Naive thymus-derived CD4-positive, alpha-beta T cell (primary cell): ENCODE measurements around the gene FGD4. TPM values are rescaled to one million over a fixed set of nuclear protein-coding genes. Genes with fewer than 3 reads are reported as not detected.

Experiments used
- ATAC-seq: fragments of 150-1000 bp; cut with Tn5 transposase; 2 replicates; pipeline ENCODE4 v1.10.0; 2021; ENCODE audit warnings: mild to moderate bottlenecking, moderate library complexity
- CTCF ChIA-PET: fragments of 350-600 bp; sonication (Branson Sonifier 250); formaldehyde crosslinking; loops from one replicate; lab custom pipeline; 2021; ENCODE audit warnings: antibody characterized with exemption; lab: Charles Lee
- POLR2A ChIA-PET: fragments of 350-600 bp; sonication (Branson Sonifier 250); formaldehyde crosslinking; loops from one replicate; lab custom pipeline; 2021; ENCODE audit warnings: antibody characterized with exemption, inconsistent platforms; lab: Charles Lee
- DNase-seq, 9 donors: peaks; one replicate each; pipeline versions ENCODE4 v3.0.0 to v3.0.0-alpha.2; 2020 to 2022; ENCODE audit warnings: mixed read lengths in 1 of 9
- H3K27ac ChIP-seq: one replicate; pipeline ENCODE4 v1.7.0; 2013; ENCODE audit warnings: mild to moderate bottlenecking, low read depth, low read length, moderate library complexity
- H3K27me3 ChIP-seq, 2 donors: one replicate each; pipeline ENCODE4 v1.7.0; 2013; ENCODE audit warnings: low read length in 2 of 2, mild to moderate bottlenecking in 2 of 2, moderate library complexity in 2 of 2; ENCODE audit not compliant: control insufficient read depth in 2 of 2, insufficient read depth in 2 of 2
- H3K36me3 ChIP-seq, 3 experiments: 1 replicate in 2 of 3; 2 replicates in 1 of 3; pipeline ENCODE4 v1.7.0; 2013; ENCODE audit warnings: low read length in 3 of 3, mild to moderate bottlenecking in 3 of 3, moderate library complexity in 1 of 3; ENCODE audit not compliant: insufficient read depth in 3 of 3, control insufficient read depth in 2 of 3
- H3K4me1 ChIP-seq, 2 donors: one replicate each; pipeline ENCODE4 v1.7.0; 2013; ENCODE audit warnings: low read length in 2 of 2, mild to moderate bottlenecking in 2 of 2, moderate library complexity in 1 of 2; ENCODE audit not compliant: control insufficient read depth in 2 of 2, insufficient read depth in 2 of 2
- H3K4me3 ChIP-seq: 2 replicates; pipeline ENCODE4 v1.7.0; 2013; ENCODE audit warnings: mild to moderate bottlenecking, low read length
- H3K9me3 ChIP-seq, 3 experiments: 1 replicate in 2 of 3; 2 replicates in 1 of 3; pipeline ENCODE4 v1.7.0; 2013; ENCODE audit warnings: low read length in 3 of 3; ENCODE audit not compliant: control insufficient read depth in 2 of 3
- H3K27ac Mint-ChIP-seq, 9 donors: one replicate each; pipeline ENCODE4 v1.8.0; 2020 to 2022; ENCODE audit warnings: mixed read lengths in 9 of 9, mild to moderate bottlenecking in 8 of 9, moderate library complexity in 5 of 9, inconsistent platforms in 2 of 9
- H3K27me3 Mint-ChIP-seq, 5 donors: one replicate each; pipeline ENCODE4 v1.8.0; 2021 to 2022; ENCODE audit warnings: mixed read lengths in 5 of 5, mild to moderate bottlenecking in 1 of 5
- H3K36me3 Mint-ChIP-seq, 5 donors: one replicate each; pipeline ENCODE4 v1.8.0; 2020 to 2022; ENCODE audit warnings: mixed read lengths in 5 of 5, mild to moderate bottlenecking in 3 of 5, inconsistent platforms in 1 of 5
- H3K4me1 Mint-ChIP-seq, 7 donors: one replicate each; pipeline ENCODE4 v1.8.0; 2020 to 2022; ENCODE audit warnings: mixed read lengths in 7 of 7, mild to moderate bottlenecking in 3 of 7, inconsistent platforms in 1 of 7
- H3K4me3 Mint-ChIP-seq, 10 donors: one replicate each; pipeline ENCODE4 v1.8.0; 2020 to 2022; ENCODE audit warnings: mild to moderate bottlenecking in 10 of 10, mixed read lengths in 10 of 10, moderate library complexity in 6 of 10, inconsistent platforms in 2 of 10
- H3K9me3 Mint-ChIP-seq, 11 donors: one replicate each; pipeline ENCODE4 v1.8.0; 2020 to 2022; ENCODE audit warnings: mixed read lengths in 11 of 11, mild to moderate bottlenecking in 4 of 11, inconsistent platforms in 1 of 11, moderate library complexity in 1 of 11
- intact Hi-C, 2 donors: fragments of 100-400 bp; cut with micrococcal nuclease; formaldehyde crosslinking; loops; one replicate each; pipeline ENCODE4 v1.15.1; 2023
- polyA plus RNA-seq, 2 donors: library from polyadenylated mRNA; unstranded; fragments of 300-500 nt; fragmentation: Illumina TruSeq; gene quantifications; one replicate each; pipeline ENCODE4 v1.2.3, GENCODE V29; 2021
- total RNA-seq, 6 experiments: library from RNA in 5 of 6; stranded (reverse) in 5 of 6; gene quantifications; 1 replicate in 5 of 6; 2 replicates in 1 of 6; pipeline ENCODE4 v1.2.3 and lab custom pipeline; 2021 to 2026

Gene FGD4
- total and polyA plus RNA-seq, 7 experiments from 2014 or later = 0.12 to 13.7 (median 0.50) TPM; not detected in 1

DNA sequence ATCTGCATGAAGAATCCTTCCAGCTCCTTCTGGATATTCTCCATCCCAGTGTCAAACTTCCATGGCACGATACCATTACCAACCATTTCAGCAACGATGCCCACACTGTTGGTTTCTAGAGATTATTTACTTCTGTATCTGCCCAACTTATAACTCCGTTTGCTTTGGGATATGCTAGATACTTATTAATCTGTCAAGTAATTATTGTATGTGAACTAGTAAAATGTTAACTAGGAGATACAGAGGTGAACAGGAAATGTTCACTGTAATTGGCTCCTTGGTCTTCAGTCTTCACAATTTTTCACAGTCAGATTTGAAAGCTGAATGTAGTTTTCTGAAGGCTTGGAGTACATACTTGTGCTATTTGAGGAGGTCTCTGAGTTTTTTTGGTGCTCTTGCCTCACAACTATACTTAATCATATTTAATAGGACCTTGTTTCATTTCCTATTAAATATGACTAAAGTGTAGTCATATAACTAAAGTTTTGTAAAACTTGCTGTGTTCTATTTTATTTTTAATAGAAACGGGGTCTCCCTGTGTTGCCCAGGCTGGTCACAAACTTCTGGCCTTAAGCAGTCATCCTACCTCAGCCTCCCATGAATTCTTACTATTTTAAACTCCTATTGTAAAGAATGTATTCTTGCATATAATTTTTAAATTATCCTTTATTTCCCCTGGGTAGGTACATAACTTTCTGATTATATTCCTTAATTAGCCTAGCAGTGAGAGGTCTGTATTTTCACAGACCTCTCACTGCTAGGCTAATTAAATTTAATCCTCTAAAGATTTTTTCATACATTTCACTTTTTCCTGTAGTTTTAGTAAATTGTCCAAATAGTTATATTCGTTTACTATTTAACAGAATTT lies 79.7 kb downstream of the FGD4 start:
- H3K4me3 ChIP-seq = no peak overlapping the region
- no peaks in the 10 kb centered on the region for H3K9me3 ChIP-seq
- Mint-ChIP-seq H3K27ac (no peak overlapping the region), H3K27me3 (peaks cover 4 to 19% (median 7%) of the 10 kb centered on the region in 5 donors), H3K4me1 (peaks cover 0 to 6% (median 0%) of the 10 kb centered on the region in 7 donors), H3K4me3 (no peak overlapping the region), H3K36me3 (no peaks in the 10 kb centered on the region), H3K9me3 (no peaks in the 10 kb centered on the region)
- no peaks in the 10 kb centered on the region for H3K4me1 ChIP-seq
- POLR2A ChIA-PET = no interaction called here
- ATAC-seq = no peak
- H3K36me3 ChIP-seq = no peaks in the 10 kb centered on the region
- intact Hi-C loops = no loop called here
- CTCF ChIA-PET = no interaction called here
- no peak for DNase-seq
- H3K27me3 ChIP-seq = no peaks in the 10 kb centered on the region
- no peak overlapping the region for H3K27ac ChIP-seq

DNA sequence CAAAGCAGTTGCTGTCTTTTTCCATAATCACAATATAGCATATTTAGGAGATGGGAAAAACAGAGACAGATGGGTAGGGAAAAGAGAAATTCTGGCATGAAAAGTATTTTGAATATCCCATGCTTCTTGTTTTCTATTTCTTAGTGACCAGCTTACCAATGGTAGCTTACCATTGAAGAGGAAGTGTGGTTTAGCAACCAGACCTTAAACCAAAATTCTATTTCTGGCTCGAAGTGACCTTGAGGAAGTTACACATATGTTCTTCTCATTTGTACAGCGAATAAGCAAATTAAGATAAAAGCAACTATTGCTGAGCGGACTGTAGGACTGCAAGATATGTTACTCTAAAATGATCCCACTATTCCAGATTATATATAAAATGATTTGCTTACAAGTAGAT lies 82.9 kb downstream of the FGD4 start:
- Mint-ChIP-seq H3K27ac (no peak overlapping the region), H3K27me3 (peaks cover 0 to 16% (median 4%) of the 10 kb centered on the region in 5 donors), H3K36me3 (no peaks in the 10 kb centered on the region), H3K4me1 (peaks cover 0 to 6% (median 0%) of the 10 kb centered on the region in 7 donors), H3K4me3 (no peak overlapping the region), H3K9me3 (no peaks in the 10 kb centered on the region)
- Histone ChIP-seq H3K27me3 (no peaks in the 10 kb centered on the region), H3K27ac (no peak overlapping the region), H3K4me1 (no peaks in the 10 kb centered on the region), H3K9me3 (no peaks in the 10 kb centered on the region), H3K4me3 (no peak overlapping the region), H3K36me3 (no peaks in the 10 kb centered on the region)
- DNase-seq (no peak), ATAC-seq (peak; percentile 34)
- CTCF ChIA-PET = no interaction called here
- intact Hi-C loops = no loop called here
- POLR2A ChIA-PET = no interaction called here

DNA sequence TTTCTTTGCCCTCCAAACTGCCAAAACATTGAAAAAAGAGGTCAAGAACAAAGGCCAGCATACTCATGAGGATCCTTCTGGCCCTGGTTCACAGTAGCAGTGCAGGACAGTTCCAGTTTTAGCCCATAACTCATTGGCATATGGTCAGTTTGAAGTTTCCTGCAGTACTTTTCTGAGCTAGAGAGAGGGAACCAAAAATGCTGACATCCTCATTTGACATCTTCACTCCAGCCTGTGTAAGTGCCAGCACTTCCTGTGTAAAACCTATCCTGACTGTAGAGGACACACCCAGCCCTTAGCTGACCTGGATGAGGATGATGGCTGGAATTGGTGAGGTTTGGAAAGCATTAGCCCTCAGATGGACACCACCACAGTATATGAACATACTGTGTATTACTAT lies 84.1 kb downstream of the FGD4 start:
- Mint-ChIP-seq H3K27ac (no peak overlapping the region), H3K4me1 (peaks cover 0 to 6% (median 0%) of the 10 kb centered on the region in 7 donors), H3K27me3 (peaks cover 0 to 10% (median 4%) of the 10 kb centered on the region in 5 donors), H3K4me3 (no peak overlapping the region), H3K36me3 (no peaks in the 10 kb centered on the region), H3K9me3 (no peaks in the 10 kb centered on the region)
- Histone ChIP-seq H3K36me3 (no peaks in the 10 kb centered on the region), H3K9me3 (no peaks in the 10 kb centered on the region), H3K27ac (no peak overlapping the region), H3K4me1 (no peaks in the 10 kb centered on the region), H3K27me3 (no peaks in the 10 kb centered on the region), H3K4me3 (no peak overlapping the region)
- ChIA-PET POLR2A (no interaction called here), CTCF (no interaction called here)
- ATAC-seq = peak; percentile 56
- DNase-seq = no peak
- intact Hi-C loops = no loop called here

DNA sequence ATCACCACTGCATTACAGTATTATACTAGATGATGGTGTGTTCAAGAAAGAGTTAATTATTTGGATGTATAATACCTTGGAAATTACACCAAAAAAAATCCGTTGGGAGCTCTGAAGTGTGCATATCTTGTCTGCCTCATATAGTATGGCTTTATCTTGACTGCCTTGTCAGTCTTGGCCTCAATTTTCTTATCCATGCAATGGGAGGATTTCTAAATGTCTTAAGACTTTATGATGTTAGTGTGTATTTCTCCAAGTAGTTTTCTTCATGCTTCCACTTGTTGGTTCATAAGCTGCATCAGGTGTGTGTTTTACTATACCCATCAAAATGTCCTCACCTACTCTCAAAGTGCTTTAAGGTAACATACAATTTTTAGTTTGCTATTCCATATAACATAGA lies 84.6 kb downstream of the FGD4 start:
- Histone ChIP-seq H3K9me3 (no peaks in the 10 kb centered on the region), H3K4me1 (no peaks in the 10 kb centered on the region), H3K27ac (no peak overlapping the region), H3K4me3 (no peak overlapping the region), H3K36me3 (no peaks in the 10 kb centered on the region), H3K27me3 (no peaks in the 10 kb centered on the region)
- CTCF ChIA-PET = no interaction called here
- H3K36me3 Mint-ChIP-seq = no peaks in the 10 kb centered on the region
- H3K9me3 Mint-ChIP-seq = no peaks in the 10 kb centered on the region
- intact Hi-C loops = no loop called here
- H3K27me3 Mint-ChIP-seq = peaks cover 0 to 8% (median 4%) of the 10 kb centered on the region in 5 donors
- no peak overlapping the region for H3K4me3 Mint-ChIP-seq
- peaks cover 0 to 6% (median 0%) of the 10 kb centered on the region in 7 donors for H3K4me1 Mint-ChIP-seq
- ATAC-seq (no peak), DNase-seq (no peak)
- POLR2A ChIA-PET = no interaction called here
- H3K27ac Mint-ChIP-seq = no peak overlapping the region

DNA sequence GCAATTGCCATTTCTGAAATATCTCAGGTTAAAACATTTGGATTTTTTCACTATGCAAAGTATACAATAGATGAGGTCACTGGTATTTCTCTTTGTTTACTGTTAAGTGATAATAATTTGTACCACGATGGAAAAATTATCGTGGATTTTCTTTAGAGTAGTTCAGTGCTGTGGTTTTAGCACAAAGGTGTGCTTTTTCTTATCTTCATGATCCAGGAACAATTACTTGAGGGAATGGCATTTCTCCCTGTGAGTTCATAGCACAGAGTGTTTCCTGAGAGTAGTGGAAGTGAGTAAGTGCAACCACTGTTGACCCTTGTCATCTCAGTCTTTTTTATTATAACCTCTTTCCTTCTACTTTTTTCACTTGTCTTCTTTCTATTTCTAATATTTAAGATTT lies 86.8 kb downstream of the FGD4 start:
- Histone ChIP-seq H3K27me3 (peaks cover 0 to 3% of the 10 kb centered on the region in 2 donors), H3K27ac (no peak overlapping the region), H3K4me3 (no peak overlapping the region), H3K36me3 (no peaks in the 10 kb centered on the region), H3K9me3 (no peaks in the 10 kb centered on the region), H3K4me1 (no peaks in the 10 kb centered on the region)
- Mint-ChIP-seq H3K27me3 (peaks cover 0 to 16% (median 3%) of the 10 kb centered on the region in 5 donors), H3K4me1 (peaks cover 0 to 6% (median 0%) of the 10 kb centered on the region in 7 donors), H3K4me3 (no peak overlapping the region), H3K27ac (no peak overlapping the region), H3K9me3 (no peaks in the 10 kb centered on the region), H3K36me3 (no peaks in the 10 kb centered on the region)
- POLR2A ChIA-PET = no interaction called here
- DNase-seq (no peak), ATAC-seq (no peak)
- intact Hi-C loops = no loop called here
- CTCF ChIA-PET = no interaction called here

DNA sequence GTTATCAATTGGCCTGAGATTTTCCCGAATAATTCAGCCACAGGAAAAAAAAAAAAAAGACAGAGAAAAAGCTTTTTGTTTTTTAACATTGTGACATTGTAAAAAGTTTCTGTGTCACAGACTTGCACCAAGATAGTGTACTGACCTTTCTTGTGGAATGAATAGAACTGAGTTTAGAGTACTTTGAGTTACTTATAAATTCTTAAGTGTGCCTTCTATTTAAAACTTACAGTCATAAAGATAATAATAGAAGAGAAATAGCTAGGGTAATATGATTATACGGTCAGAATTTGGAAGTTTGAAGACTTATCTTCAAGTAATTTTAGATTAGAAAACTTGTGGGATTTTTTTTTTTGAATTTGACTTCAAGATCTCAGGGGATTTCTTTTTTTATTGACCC lies 88.8 kb downstream of the FGD4 start:
- Histone ChIP-seq H3K4me3 (no peak overlapping the region), H3K27me3 (peaks cover 0 to 3% of the 10 kb centered on the region in 2 donors), H3K9me3 (no peaks in the 10 kb centered on the region), H3K27ac (no peak overlapping the region), H3K36me3 (no peaks in the 10 kb centered on the region), H3K4me1 (no peaks in the 10 kb centered on the region)
- H3K27me3 Mint-ChIP-seq = peaks cover 0 to 20% (median 7%) of the 10 kb centered on the region in 5 donors
- ChIA-PET CTCF (no interaction called here), POLR2A (interaction anchor here (0.6 kb wide), 1 partner anchor 166 kb away, joined by 4 read pairs; no protein-coding TSS in a partner anchor)
- intact Hi-C loops = no loop called here
- ATAC-seq = no peak
- H3K4me3 Mint-ChIP-seq = no peak overlapping the region
- no peak for DNase-seq
- H3K27ac Mint-ChIP-seq = no peak overlapping the region
- peaks cover 0 to 6% (median 0%) of the 10 kb centered on the region in 7 donors for H3K4me1 Mint-ChIP-seq
- no peaks in the 10 kb centered on the region for H3K9me3 Mint-ChIP-seq
- H3K36me3 Mint-ChIP-seq = no peaks in the 10 kb centered on the region

DNA sequence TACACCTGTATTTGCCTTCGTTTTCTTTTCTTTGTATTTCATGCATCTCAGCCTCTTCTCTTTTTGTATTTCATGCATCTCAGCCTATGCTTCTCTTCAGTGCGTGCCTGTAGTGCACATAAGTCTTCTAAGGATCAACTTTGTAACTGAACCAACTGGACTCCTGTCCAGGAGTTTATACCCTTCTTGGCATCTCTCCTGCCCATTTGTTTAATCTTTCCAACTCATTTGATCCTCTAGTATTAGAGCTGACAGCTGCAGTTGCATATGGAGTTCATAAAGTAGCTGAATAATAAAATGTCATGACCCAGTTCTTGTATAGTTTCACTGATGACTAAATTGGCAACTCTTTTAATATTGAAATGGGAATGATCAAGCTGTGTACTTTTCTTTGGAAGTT lies 89.7 kb downstream of the FGD4 start:
- Mint-ChIP-seq H3K27me3 (peaks cover 0 to 17% (median 7%) of the 10 kb centered on the region in 5 donors), H3K27ac (peak overlapping the region in 1 of 9 donors; percentile 58), H3K9me3 (no peaks in the 10 kb centered on the region), H3K36me3 (no peaks in the 10 kb centered on the region), H3K4me3 (no peak overlapping the region), H3K4me1 (peaks cover 0 to under 1% (median 0%) of the 10 kb centered on the region in 7 donors)
- Histone ChIP-seq H3K27me3 (peaks cover 0 to 3% of the 10 kb centered on the region in 2 donors), H3K36me3 (no peaks in the 10 kb centered on the region), H3K9me3 (no peaks in the 10 kb centered on the region), H3K4me1 (no peaks in the 10 kb centered on the region), H3K4me3 (no peak overlapping the region), H3K27ac (no peak overlapping the region)
- intact Hi-C loops = no loop called here
- ATAC-seq (no peak), DNase-seq (no peak)
- POLR2A ChIA-PET = no interaction called here
- CTCF ChIA-PET = no interaction called here
